Neural crest cell (in vitro differentiated cells): ENCODE results near the gene UBE2G1. TPM values are rescaled to one million over a fixed set of nuclear protein-coding genes. Genes with fewer than 3 reads are reported as not detected.

Experiments
- DNase-seq: peaks from one replicate; pipeline ENCODE4 v3.0.0; 2021; ENCODE audit warnings: low read depth, mixed read lengths, low spot score
- H3K27ac Mint-ChIP-seq: one replicate; pipeline ENCODE4 v1.8.0; 2021; ENCODE audit warnings: mild to moderate bottlenecking, mixed read lengths; ENCODE audit not compliant: unreplicated experiment
- H3K27me3 Mint-ChIP-seq: 2 replicates; pipeline ENCODE4 v1.8.0; 2021; ENCODE audit warnings: low read depth, mild to moderate bottlenecking, mixed read lengths
- H3K36me3 Mint-ChIP-seq: 2 replicates; pipeline ENCODE4 v1.8.0; 2021; ENCODE audit warnings: low read depth, mild to moderate bottlenecking, mixed read lengths
- H3K4me1 Mint-ChIP-seq: 2 replicates; pipeline ENCODE4 v1.8.0; 2021; ENCODE audit warnings: mixed read lengths
- H3K4me3 Mint-ChIP-seq: one replicate; pipeline ENCODE4 v1.8.0; 2021; ENCODE audit warnings: mild to moderate bottlenecking, mixed read lengths
- H3K9me3 Mint-ChIP-seq: 2 replicates; pipeline ENCODE4 v1.8.0; 2021; ENCODE audit warnings: mixed read lengths
- CTCF ChIP-seq: fragments of 200-600 bp; sonication (generic); conservative IDR thresholded peaks from 2 replicates; pipeline ENCODE4 v1.5.0; 2021; ENCODE audit warnings: antibody characterized with exemption, mild to moderate bottlenecking
- total RNA-seq: library from RNA; stranded (reverse); gene quantifications from 2 replicates; pipeline ENCODE4 v1.2.1, GENCODE V29; 2021

The UBE2G1 gene
- total RNA-seq, 1 donor from 2014 or later: 98.5 TPM

DNA sequence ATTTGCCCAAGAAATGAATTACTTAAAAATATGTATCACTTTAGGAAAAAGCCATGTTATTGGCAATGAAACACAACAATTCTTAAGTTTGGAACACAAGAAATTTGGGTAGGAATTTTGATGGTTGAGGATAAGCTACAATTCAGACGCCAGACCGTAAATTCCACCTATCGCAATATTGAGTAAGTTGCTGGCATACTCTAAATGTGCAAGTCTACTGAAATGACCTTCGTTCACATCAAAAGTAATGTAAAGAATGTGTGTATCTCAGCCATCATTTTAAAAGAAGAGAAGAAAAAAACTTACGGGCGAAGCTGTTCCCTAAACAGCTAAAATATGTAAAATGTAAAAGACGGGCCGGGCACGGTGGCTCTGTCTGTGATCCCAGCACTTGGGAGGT, 33.4 kb downstream of the UBE2G1 start:
- Mint-ChIP-seq H3K36me3 (peaks cover 5% of the 10 kb centered on the region), H3K9me3 (no peaks in the 10 kb centered on the region), H3K4me1 (peaks cover 32% of the 10 kb centered on the region), H3K4me3 (no peak overlapping the region), H3K27me3 (no peaks in the 10 kb centered on the region), H3K27ac (no peak overlapping the region)
- TF ChIP-seq CTCF: no peak
- no peak for DNase-seq

- Mint-ChIP-seq H3K36me3 (peaks cover 11% of the 10 kb centered on the region), H3K27me3 (no peaks in the 10 kb centered on the region), H3K27ac (peak overlapping the region; percentile 75), H3K4me1 (peaks cover 36% of the 10 kb centered on the region), H3K4me3 (no peak overlapping the region), H3K9me3 (peaks cover 4% of the 10 kb centered on the region)
- TF ChIP-seq CTCF: no peak
- DNase-seq: no peak
Observed at GRCh38 chr17:4332296-4332970, 34.0 kb downstream of the UBE2G1 start.

DNA sequence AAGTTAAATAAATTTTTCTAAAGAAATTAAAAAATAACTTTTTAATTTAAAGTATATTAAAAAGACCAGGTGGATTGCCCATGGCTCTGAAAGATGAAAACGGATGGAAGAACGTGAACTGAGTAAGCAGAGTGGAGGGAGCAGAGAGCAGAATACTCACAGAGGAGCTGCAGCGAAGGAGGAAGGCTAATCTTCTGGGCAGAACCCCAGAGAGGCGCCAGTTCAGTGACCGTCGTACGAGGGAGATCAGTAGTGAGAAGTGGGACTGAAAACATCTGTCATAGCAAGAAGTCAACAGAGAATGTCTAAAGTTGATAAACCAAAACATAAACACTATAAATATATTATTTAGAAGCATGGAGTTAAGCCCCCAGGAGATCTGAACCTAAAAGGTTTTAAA, 34.9 kb downstream of the UBE2G1 start:
- H3K9me3 Mint-ChIP-seq: peaks cover 5% of the 10 kb centered on the region
- H3K27me3 Mint-ChIP-seq: no peaks in the 10 kb centered on the region
- peaks cover 33% of the 10 kb centered on the region for H3K4me1 Mint-ChIP-seq
- no peak for DNase-seq
- H3K36me3 Mint-ChIP-seq: peaks cover 14% of the 10 kb centered on the region
- TF ChIP-seq CTCF: no peak
- no peak overlapping the region for H3K27ac Mint-ChIP-seq
- no peak overlapping the region for H3K4me3 Mint-ChIP-seq

- DNase-seq: no peak
- H3K27ac Mint-ChIP-seq: no peak overlapping the region
- no peak for TF ChIP-seq CTCF
- H3K27me3 Mint-ChIP-seq: no peaks in the 10 kb centered on the region
- H3K4me3 Mint-ChIP-seq: no peak overlapping the region
- peaks cover 26% of the 10 kb centered on the region for H3K36me3 Mint-ChIP-seq
- H3K4me1 Mint-ChIP-seq: peaks cover 26% of the 10 kb centered on the region
- peaks cover 13% of the 10 kb centered on the region for H3K9me3 Mint-ChIP-seq
Observed at GRCh38 chr17:4329838-4330237, 36.6 kb downstream of the UBE2G1 start.

- no peak for TF ChIP-seq CTCF
- DNase-seq: no peak
- Mint-ChIP-seq H3K4me1 (peaks cover 16% of the 10 kb centered on the region), H3K9me3 (peaks cover 13% of the 10 kb centered on the region), H3K4me3 (no peak overlapping the region), H3K27ac (no peak overlapping the region), H3K27me3 (no peaks in the 10 kb centered on the region), H3K36me3 (peaks cover 26% of the 10 kb centered on the region)
Observed at GRCh38 chr17:4327606-4328005, 38.9 kb downstream of the UBE2G1 start.
